ENCODE measurements around the gene MDH2.
"Not testable (repeated sequence)": the region's sequence is repeated elsewhere in the genome, so short reads cannot be mapped to it uniquely, and the experiment has no call there.

MDH2 gene

GRCh38 chr7:76047811-76048667 is at the start of gene MDH2, which contains the start of gene STYXL1:
MDH2 (plus strand) TSS chr7:76048106; CDS start chr7:76048161, 55 bp downstream.
STYXL1 (minus strand) TSS chr7:76048000; CDS start chr7:76030523, 17,477 bp downstream.
- DNase-seq, result peak; percentile 91 to 92

GRCh38 chr7:76000566-76000965 is 47.3 kb upstream of the MDH2 start:
- DNase-seq, result no peak

GRCh38 chr7:76002139-76002538 is 45.8 kb upstream of the MDH2 start:
- DNase-seq, result no peak

GRCh38 chr7:76002822-76003221 is 45.1 kb upstream of the MDH2 start:
- no peak for DNase-seq

GRCh38 chr7:76003351-76003750 is 44.6 kb upstream of the MDH2 start:
- no peak for DNase-seq

GRCh38 chr7:76005004-76005403 is 42.9 kb upstream of the MDH2 start:
- not testable (repeated sequence) for DNase-seq

GRCh38 chr7:76008156-76008687 is 39.7 kb upstream of the MDH2 start:
- peak in 1 of 2 donors; percentile 21 for DNase-seq

- DNase-seq, result no peak
Observed at GRCh38 chr7:76009672-76010600, 38.0 kb upstream of the MDH2 start.

GRCh38 chr7:76011442-76011861 is 36.5 kb upstream of the MDH2 start:
- DNase-seq, result no peak

GRCh38 chr7:76016191-76016947 is 31.5 kb upstream of the MDH2 start:
- no peak for DNase-seq

GRCh38 chr7:76018520-76018919 is 29.4 kb upstream of the MDH2 start:
- not testable (repeated sequence) for DNase-seq

- peak; percentile 63 to 69 for DNase-seq
Observed at GRCh38 chr7:76020031-76020714, 27.7 kb upstream of the MDH2 start.

GRCh38 chr7:76022026-76022780 is 25.7 kb upstream of the MDH2 start:
- no peak for DNase-seq

GRCh38 chr7:76023002-76023401 is 24.9 kb upstream of the MDH2 start:
- DNase-seq, result peak in 1 of 2 donors; percentile 24

- DNase-seq, result not testable (repeated sequence)
Observed at GRCh38 chr7:76029682-76030081, 18.2 kb upstream of the MDH2 start.

GRCh38 chr7:76031964-76032363 is 15.9 kb upstream of the MDH2 start:
- DNase-seq, result no peak

- DNase-seq, result no peak
Observed at GRCh38 chr7:76037310-76037709, 10.6 kb upstream of the MDH2 start.

- no peak for DNase-seq
Observed at GRCh38 chr7:76040126-76040525, 7.8 kb upstream of the MDH2 start.

- DNase-seq, result no peak
Observed at GRCh38 chr7:76044375-76044865, 3.5 kb upstream of the MDH2 start.

- DNase-seq, result peak in 1 of 2 donors; percentile 1
Observed at GRCh38 chr7:76047305-76047810, 548 bp upstream of the MDH2 start.

- peak in 1 of 2 donors; percentile 19 for DNase-seq
Observed at GRCh38 chr7:76048668-76048988, 722 bp downstream of the MDH2 start.
